ENCODE results near the gene EME1.
"Not testable (repeated sequence)": the region's sequence is repeated elsewhere in the genome, so short reads cannot be mapped to it uniquely, and the experiment has no call there.

Gene EME1

GRCh38 chr17:50396261-50397110, 23.5 kb downstream of the EME1 start:
- DNase-seq = peak; percentile 57

GRCh38 chr17:50397111-50397918, 24.3 kb downstream of the EME1 start, which contains the start of gene LRRC59:
LRRC59 (minus strand) TSS chr17:50397523; CDS start chr17:50397317, 206 bp downstream.
- peak; percentile 85 for DNase-seq

- no peak for DNase-seq
Observed at GRCh38 chr17:50397919-50398285, 24.9 kb downstream of the EME1 start.

GRCh38 chr17:50398672-50399071, 25.6 kb downstream of the EME1 start:
- not testable (repeated sequence) for DNase-seq

- DNase-seq = not testable (repeated sequence)
Observed at GRCh38 chr17:50399591-50399990, 26.6 kb downstream of the EME1 start.

GRCh38 chr17:50405351-50405750, 32.3 kb downstream of the EME1 start:
- not testable (repeated sequence) for DNase-seq

GRCh38 chr17:50406578-50406977, 33.5 kb downstream of the EME1 start:
- DNase-seq = no peak

- DNase-seq = no peak
Observed at GRCh38 chr17:50407921-50408320, 34.9 kb downstream of the EME1 start.

GRCh38 chr17:50412188-50412732, 39.2 kb downstream of the EME1 start:
- DNase-seq = no peak

GRCh38 chr17:50414808-50415207, 41.8 kb downstream of the EME1 start:
- no peak for DNase-seq

GRCh38 chr17:50419577-50419976, 46.5 kb downstream of the EME1 start:
- DNase-seq = not testable (repeated sequence)

- DNase-seq = peak; percentile 55
Observed at GRCh38 chr17:50420419-50421112, 47.5 kb downstream of the EME1 start.

GRCh38 chr17:50421308-50422051, 48.5 kb downstream of the EME1 start:
- peak; percentile 44 for DNase-seq

GRCh38 chr17:50422738-50423137, 49.7 kb downstream of the EME1 start:
- DNase-seq = no peak

GRCh38 chr17:50423553-50424159, 50.6 kb downstream of the EME1 start:
- DNase-seq = peak; percentile 99

- no peak for DNase-seq
Observed at GRCh38 chr17:50424246-50424995, 51.4 kb downstream of the EME1 start.

- no peak for DNase-seq
Observed at GRCh38 chr17:50424996-50425681, 52.1 kb downstream of the EME1 start.

GRCh38 chr17:50425682-50426471, 52.8 kb downstream of the EME1 start, which contains the start of gene ACSF2:
ACSF2 (plus strand) TSS chr17:50426218; CDS start chr17:50426262, 44 bp downstream.
- peak; percentile 65 for DNase-seq

- DNase-seq = no peak
Observed at GRCh38 chr17:50426472-50426782, 53.4 kb downstream of the EME1 start.

All from fibroblast of skin of right biceps (primary cell).